HUES64 (cell line): ENCODE results near the gene KLK5.

Experiments used
- H3K27ac ChIP-seq: 2 replicates; pipeline ENCODE4 v1.7.0; 2013; ENCODE audit warnings: low read depth, low read length, inconsistent platforms
- H3K27me3 ChIP-seq: 2 replicates; pipeline ENCODE4 v1.6.1; 2013; ENCODE audit warnings: mild to moderate bottlenecking, low read length; ENCODE audit not compliant: insufficient read depth
- H3K36me3 ChIP-seq: 2 replicates; pipeline ENCODE4 v1.6.1; 2013; ENCODE audit warnings: mild to moderate bottlenecking, low read length; ENCODE audit not compliant: insufficient read depth
- H3K4me1 ChIP-seq: 2 replicates; pipeline ENCODE4 v1.6.1; 2013; ENCODE audit warnings: mild to moderate bottlenecking, low read length, moderate library complexity; ENCODE audit not compliant: insufficient read depth
- H3K4me3 ChIP-seq: 2 replicates; pipeline ENCODE4 v1.5.1; 2013; ENCODE audit warnings: mild to moderate bottlenecking, low read length, moderate library complexity
- H3K9ac ChIP-seq: 2 replicates; pipeline ENCODE4 v1.6.1; 2013; ENCODE audit warnings: mild to moderate bottlenecking, low read depth, low read length
- H3K9me3 ChIP-seq: 2 replicates; pipeline ENCODE4 v1.6.1; 2013; ENCODE audit warnings: low read depth, low read length; ENCODE audit not compliant: insufficient read depth
- WGBS: fragments of 150-250, 120-280 bp; methylation state at CpG from one replicate; pipeline ENCODE4 v1.1.7; 2013; ENCODE audit warnings: missing lambda C conversion rate; 5-methylcytosine and 5-hydroxymethylcytosine counted together

The KLK5 gene

GRCh38 chr19:50968716-50969412, 16.0 kb upstream of the KLK5 start:
- H3K27me3 ChIP-seq = no peaks in the 10 kb centered on the region
- H3K9me3 ChIP-seq = no peaks in the 10 kb centered on the region
- no peak overlapping the region for H3K9ac ChIP-seq
- peaks cover 9% of the 10 kb centered on the region for H3K4me1 ChIP-seq
- no peaks in the 10 kb centered on the region for H3K36me3 ChIP-seq
- H3K27ac ChIP-seq = no peak overlapping the region
- no peak overlapping the region for H3K4me3 ChIP-seq
- WGBS = 72% methylated on average over 7 of the region's 7 CpGs

DNA sequence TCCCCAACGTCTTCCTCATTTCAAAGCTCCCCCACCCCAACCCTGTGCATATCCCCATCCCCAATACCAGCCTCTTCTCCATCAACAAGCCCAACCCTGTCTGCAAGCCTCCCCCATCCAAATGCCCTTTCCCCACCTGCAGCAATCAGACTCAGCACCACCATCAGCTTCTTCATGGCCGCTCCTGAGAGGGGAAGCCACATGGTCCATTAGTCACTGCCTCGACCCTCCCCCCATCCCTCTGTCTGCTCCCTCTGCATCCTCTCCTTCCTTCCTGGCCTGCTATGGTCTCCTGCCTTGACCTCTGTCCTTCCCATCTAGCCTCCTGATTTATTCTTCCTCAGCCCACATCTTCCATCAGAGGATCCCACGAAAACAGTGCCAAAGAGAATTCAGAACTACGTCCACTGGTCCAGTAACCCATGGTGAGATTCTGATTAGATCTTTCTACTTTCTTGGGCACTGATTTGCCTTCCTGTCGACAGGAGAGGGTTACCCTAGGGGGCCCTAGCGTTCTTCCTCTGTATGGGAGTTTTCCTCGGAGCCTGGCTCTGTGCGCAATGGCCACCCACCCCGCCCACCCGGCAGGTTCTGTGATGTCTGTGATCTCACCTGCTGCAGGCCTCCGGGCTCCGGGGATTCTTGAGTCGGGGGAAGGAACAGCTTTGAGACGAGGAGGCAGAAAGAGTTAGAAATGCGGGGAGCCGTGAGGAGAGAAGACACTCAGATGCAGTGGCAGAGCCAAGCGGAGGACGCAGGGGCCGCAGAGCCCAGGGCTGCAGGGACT, 15.3 kb upstream of the KLK5 start:
- no peak overlapping the region for H3K27ac ChIP-seq
- H3K4me1 ChIP-seq = peaks cover 9% of the 10 kb centered on the region
- H3K9ac ChIP-seq = no peak overlapping the region
- 67% methylated on average over 20 of the region's 20 CpGs for WGBS
- H3K36me3 ChIP-seq = no peaks in the 10 kb centered on the region
- H3K27me3 ChIP-seq = no peaks in the 10 kb centered on the region
- H3K4me3 ChIP-seq = no peak overlapping the region
- no peaks in the 10 kb centered on the region for H3K9me3 ChIP-seq

DNA sequence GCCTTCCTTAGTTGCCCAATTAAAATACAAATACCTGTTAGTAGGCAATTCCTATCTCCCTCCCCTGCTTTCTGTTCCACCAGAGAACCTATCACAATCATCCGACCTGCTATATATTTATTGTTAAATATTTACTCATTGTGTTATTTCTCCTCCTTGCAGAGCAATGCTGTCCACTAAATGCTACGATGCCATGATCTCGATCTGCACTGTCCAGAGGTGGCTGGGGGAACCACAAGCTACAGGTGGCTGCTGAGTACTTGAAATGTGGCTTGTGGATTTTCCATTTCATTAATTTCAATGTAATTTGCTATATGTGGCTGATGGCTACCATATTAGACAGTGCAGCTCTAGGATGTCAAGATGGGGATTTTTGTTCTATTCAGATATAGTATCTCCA, 11.4 kb upstream of the KLK5 start:
- Histone ChIP-seq H3K27ac (no peak overlapping the region), H3K9ac (no peak overlapping the region), H3K9me3 (no peaks in the 10 kb centered on the region), H3K27me3 (no peaks in the 10 kb centered on the region), H3K4me3 (no peak overlapping the region), H3K36me3 (no peaks in the 10 kb centered on the region), H3K4me1 (peaks cover 9% of the 10 kb centered on the region)
- 87% methylated on average over 2 of the region's 3 CpGs for WGBS

- 88% methylated on average over 6 of the region's 6 CpGs for WGBS
- H3K9me3 ChIP-seq = no peaks in the 10 kb centered on the region
- no peaks in the 10 kb centered on the region for H3K36me3 ChIP-seq
- H3K4me3 ChIP-seq = no peak overlapping the region
- H3K4me1 ChIP-seq = peaks cover 6% of the 10 kb centered on the region
- no peak overlapping the region for H3K27ac ChIP-seq
- no peak overlapping the region for H3K9ac ChIP-seq
- no peaks in the 10 kb centered on the region; the same call in 1 of the 2 replicates for H3K27me3 ChIP-seq
These were observed 10.5 kb upstream of the KLK5 start for GRCh38 chr19:50963381-50963780.

DNA sequence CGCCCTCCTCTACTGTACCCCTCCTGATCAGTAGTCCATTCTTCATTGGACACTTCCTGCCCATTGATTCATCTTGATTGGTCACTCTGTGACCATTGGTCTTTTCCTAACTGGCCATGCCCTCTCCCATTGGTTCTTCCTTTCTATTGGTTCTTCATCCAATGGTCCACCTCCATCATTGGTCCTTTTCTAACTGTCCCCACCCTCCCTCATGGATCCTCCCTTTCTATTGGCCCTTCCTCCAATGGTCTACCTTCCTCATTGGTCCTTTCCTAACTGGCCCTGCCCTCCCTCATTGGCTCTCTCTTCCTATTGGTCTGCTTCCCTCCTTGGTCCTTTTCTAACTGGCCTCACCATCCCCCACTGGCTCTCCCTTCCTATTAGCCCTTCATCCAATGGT, 9.4 kb upstream of the KLK5 start:
- no peak overlapping the region for H3K4me3 ChIP-seq
- H3K36me3 ChIP-seq = no peaks in the 10 kb centered on the region
- WGBS = 87% methylated on average over 1 of the region's 1 CpG
- H3K9me3 ChIP-seq = no peaks in the 10 kb centered on the region
- no peaks in the 10 kb centered on the region for H3K4me1 ChIP-seq
- H3K27ac ChIP-seq = no peak overlapping the region
- no peaks in the 10 kb centered on the region; the same call in 1 of the 2 replicates for H3K27me3 ChIP-seq
- no peak overlapping the region for H3K9ac ChIP-seq

DNA sequence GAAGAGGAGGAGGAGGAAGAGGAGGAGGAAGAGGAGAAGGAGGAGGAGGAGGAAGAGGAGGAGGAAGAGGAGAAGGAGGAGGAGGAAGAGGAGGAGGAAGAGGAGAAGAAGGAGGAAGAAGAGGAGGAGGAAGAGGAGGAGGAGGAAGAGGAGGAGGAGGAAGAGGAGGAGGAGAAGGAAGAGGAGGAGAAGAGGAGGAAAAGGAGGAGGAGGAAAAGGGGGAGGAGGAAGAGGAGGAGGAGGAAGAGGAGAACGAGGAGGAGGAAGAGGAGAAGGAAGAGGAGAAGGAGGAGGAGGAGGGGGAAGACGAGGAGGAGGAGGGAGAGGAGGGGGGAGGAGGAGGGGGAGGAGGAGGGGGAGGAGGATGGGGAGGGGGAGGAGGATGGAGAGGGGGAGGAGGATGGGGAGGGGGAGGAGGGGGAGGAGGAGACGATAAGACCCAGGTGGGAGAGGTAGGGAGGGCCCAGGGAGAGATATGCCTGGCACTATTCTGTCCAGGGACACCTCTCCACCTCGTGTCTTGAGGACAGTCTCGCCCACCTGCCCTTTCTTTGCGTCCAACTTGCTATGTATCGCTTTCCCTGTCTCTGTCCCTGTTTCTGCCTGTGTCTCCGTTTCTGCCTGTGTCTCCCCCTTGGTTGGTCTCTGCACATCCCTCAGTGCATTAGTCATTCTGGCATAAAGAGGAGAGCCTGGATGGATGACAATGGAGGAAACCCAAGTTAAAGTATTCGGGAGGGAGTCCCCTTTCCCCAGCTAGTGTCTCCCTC, 7.1 kb upstream of the KLK5 start:
- WGBS = 51% methylated on average over 7 of the region's 9 CpGs

GRCh38 chr19:50957587-50957986, 4.7 kb upstream of the KLK5 start:
- H3K9me3 ChIP-seq = no peaks in the 10 kb centered on the region
- WGBS = 87% methylated on average over 8 of the region's 8 CpGs
- H3K27ac ChIP-seq = no peak overlapping the region
- no peaks in the 10 kb centered on the region; the same call in 1 of the 2 replicates for H3K27me3 ChIP-seq
- H3K9ac ChIP-seq = no peak overlapping the region
- H3K4me1 ChIP-seq = no peaks in the 10 kb centered on the region
- no peak overlapping the region for H3K4me3 ChIP-seq
- H3K36me3 ChIP-seq = no peaks in the 10 kb centered on the region

More for the DNA sequence above, 7.1 kb upstream of the KLK5 start:
- no peaks in the 10 kb centered on the region for H3K36me3 ChIP-seq
- no peaks in the 10 kb centered on the region; the same call in 1 of the 2 replicates for H3K27me3 ChIP-seq
- no peak overlapping the region for H3K27ac ChIP-seq
- no peak overlapping the region for H3K9ac ChIP-seq
- H3K4me1 ChIP-seq = no peaks in the 10 kb centered on the region
- H3K4me3 ChIP-seq = no peak overlapping the region
- H3K9me3 ChIP-seq = no peaks in the 10 kb centered on the region

- Histone ChIP-seq H3K9ac (no peak overlapping the region), H3K4me3 (no peak overlapping the region), H3K27ac (no peak overlapping the region), H3K9me3 (no peaks in the 10 kb centered on the region), H3K4me1 (no peaks in the 10 kb centered on the region), H3K27me3 (no peaks in the 10 kb centered on the region; the same call in 1 of the 2 replicates), H3K36me3 (no peaks in the 10 kb centered on the region)
- WGBS = 88% methylated on average over 19 of the region's 19 CpGs
These were observed 3.0 kb downstream of the KLK5 start for GRCh38 chr19:50949861-50950260.

- H3K9ac ChIP-seq = no peak overlapping the region
- no peak overlapping the region for H3K27ac ChIP-seq
- H3K36me3 ChIP-seq = no peaks in the 10 kb centered on the region
- H3K4me1 ChIP-seq = no peaks in the 10 kb centered on the region
- no peaks in the 10 kb centered on the region for H3K9me3 ChIP-seq
- H3K4me3 ChIP-seq = no peak overlapping the region
- H3K27me3 ChIP-seq = no peaks in the 10 kb centered on the region; the same call in 1 of the 2 replicates
- 68% methylated on average over 4 of the region's 4 CpGs for whole genome bisulfite sequencing
These were observed 5.7 kb downstream of the KLK5 start for GRCh38 chr19:50947123-50947522.

- Histone ChIP-seq H3K36me3 (no peaks in the 10 kb centered on the region), H3K4me1 (no peaks in the 10 kb centered on the region), H3K9me3 (no peaks in the 10 kb centered on the region), H3K4me3 (no peak overlapping the region), H3K27ac (no peak overlapping the region), H3K9ac (no peak overlapping the region), H3K27me3 (no peaks in the 10 kb centered on the region; the same call in 1 of the 2 replicates)
- WGBS = 72% methylated on average over 4 of the region's 4 CpGs
These were observed 8.0 kb downstream of the KLK5 start for GRCh38 chr19:50944795-50945194.
